Left lung (tissue), 10 donors: ENCODE results near the gene TMC5. TPM values are rescaled to one million over a fixed set of nuclear protein-coding genes. Genes with fewer than 3 reads are reported as not detected.

Source experiments
- ATAC-seq: fragments of 200-7000 bp; cut with Tn5 transposase; one replicate; pipeline ENCODE4 v1.9.1; 2020; ENCODE audit warnings: moderate library complexity
- DNase-seq, 4 donors: peaks; one replicate each; pipeline ENCODE4 v3.0.0-alpha.2; 2013 to 2020
- H3K27ac ChIP-seq, 2 donors: fragments of 200-600 bp; sonication (generic) in 1 of 2; one replicate each; pipeline versions ENCODE4 v1.5.0 to v1.8.0; 2020 to 2021
- H3K27me3 ChIP-seq, 2 donors: fragments of 200-600 bp; sonication (generic) in 1 of 2; one replicate each; pipeline versions ENCODE4 v1.5.0 to v1.8.0; 2020 to 2021
- H3K36me3 ChIP-seq, 2 donors: fragments of 200-600 bp; sonication (generic) in 1 of 2; one replicate each; pipeline versions ENCODE4 v1.5.0 to v1.8.0; 2020 to 2021
- H3K4me1 ChIP-seq, 2 donors: fragments of 200-600 bp; one replicate each; pipeline ENCODE4 v1.8.0; 2021
- H3K4me3 ChIP-seq, 2 donors: fragments of 200-600 bp; sonication (generic) in 1 of 2; one replicate each; pipeline versions ENCODE4 v1.5.0 to v1.8.0; 2020 to 2021; ENCODE audit warnings: mild to moderate bottlenecking in 1 of 2
- H3K9me3 ChIP-seq, 2 donors: fragments of 200-600 bp; sonication (generic) in 1 of 2; one replicate each; pipeline versions ENCODE4 v1.5.0 to v1.8.0; 2020 to 2021
- intact Hi-C, 2 donors: fragments of 100-400 bp; cut with DNase I; formaldehyde crosslinking; loops; one replicate each; pipeline versions ENCODE4 v1.11.2 to v1.14.2; 2022
- polyA plus RNA-seq, 6 donors: library from polyadenylated mRNA; unstranded; fragments of 120-200 nt; gene quantifications; one replicate each; pipeline ENCODE4 v1.2.1, GENCODE V29; 2013; ENCODE audit not compliant: insufficient read length in 6 of 6
- total RNA-seq, 2 donors: library from RNA; stranded (reverse); fragmentation: NEBNext Ultra II Directional; extraction: Animal tissue kit (Norgen Biotek cat#: 25700); gene quantifications; one replicate each; pipeline ENCODE4 v1.2.1, GENCODE V29; 2021
- TF ChIP-seq, protein P1 (sequence below), 2 donors: fragments of 200-600 bp; sonication (generic) in 1 of 2; IDR thresholded peaks; one replicate each; pipeline versions ENCODE4 v1.5.0 to v1.8.0; 2021; ENCODE audit warnings: antibody characterized with exemption in 2 of 2
- donor health status: DM: no; HTN: yes; CAD: no.
- donor health status: DM: no; HTN: no; CAD: no.

Gene TMC5
- total and polyA plus RNA-seq, 8 donors: 4.1 to 105 (median 8.4) TPM

DNA sequence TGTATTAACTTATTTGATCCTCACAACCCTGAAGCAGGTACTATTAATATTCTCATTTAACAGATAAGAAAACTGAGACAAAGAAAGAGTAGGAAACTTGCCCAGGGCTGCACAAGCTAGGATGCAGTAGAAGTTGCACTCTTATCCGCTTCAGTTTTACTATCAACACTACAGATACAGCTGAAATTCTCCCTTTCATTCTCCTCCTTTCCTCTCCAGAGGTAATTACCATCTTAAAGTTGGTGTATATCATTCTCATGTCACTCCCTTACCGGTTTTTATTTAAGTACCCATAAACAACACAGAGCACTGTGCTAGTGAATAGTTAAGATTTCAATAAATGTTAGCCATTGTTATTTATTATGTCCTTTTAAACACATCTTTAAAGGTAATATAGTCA is 100.7 kb downstream of the TMC5 start:
- Histone ChIP-seq H3K9me3 (no peaks in the 10 kb centered on the region), H3K4me3 (no peak overlapping the region), H3K27ac (no peak overlapping the region), H3K27me3 (no peaks in the 10 kb centered on the region), H3K36me3 (peaks cover 0 to 19% of the 10 kb centered on the region in 2 donors), H3K4me1 (peaks cover 20 to 78% of the 10 kb centered on the region in 2 donors)
- DNase-seq (no peak), ATAC-seq (no peak)
- TF ChIP-seq, protein P1, sequence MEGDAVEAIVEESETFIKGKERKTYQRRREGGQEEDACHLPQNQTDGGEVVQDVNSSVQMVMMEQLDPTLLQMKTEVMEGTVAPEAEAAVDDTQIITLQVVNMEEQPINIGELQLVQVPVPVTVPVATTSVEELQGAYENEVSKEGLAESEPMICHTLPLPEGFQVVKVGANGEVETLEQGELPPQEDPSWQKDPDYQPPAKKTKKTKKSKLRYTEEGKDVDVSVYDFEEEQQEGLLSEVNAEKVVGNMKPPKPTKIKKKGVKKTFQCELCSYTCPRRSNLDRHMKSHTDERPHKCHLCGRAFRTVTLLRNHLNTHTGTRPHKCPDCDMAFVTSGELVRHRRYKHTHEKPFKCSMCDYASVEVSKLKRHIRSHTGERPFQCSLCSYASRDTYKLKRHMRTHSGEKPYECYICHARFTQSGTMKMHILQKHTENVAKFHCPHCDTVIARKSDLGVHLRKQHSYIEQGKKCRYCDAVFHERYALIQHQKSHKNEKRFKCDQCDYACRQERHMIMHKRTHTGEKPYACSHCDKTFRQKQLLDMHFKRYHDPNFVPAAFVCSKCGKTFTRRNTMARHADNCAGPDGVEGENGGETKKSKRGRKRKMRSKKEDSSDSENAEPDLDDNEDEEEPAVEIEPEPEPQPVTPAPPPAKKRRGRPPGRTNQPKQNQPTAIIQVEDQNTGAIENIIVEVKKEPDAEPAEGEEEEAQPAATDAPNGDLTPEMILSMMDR (IDR thresholded peaks at IDR 0.05): no peak
- intact Hi-C loops: no loop called here

DNA sequence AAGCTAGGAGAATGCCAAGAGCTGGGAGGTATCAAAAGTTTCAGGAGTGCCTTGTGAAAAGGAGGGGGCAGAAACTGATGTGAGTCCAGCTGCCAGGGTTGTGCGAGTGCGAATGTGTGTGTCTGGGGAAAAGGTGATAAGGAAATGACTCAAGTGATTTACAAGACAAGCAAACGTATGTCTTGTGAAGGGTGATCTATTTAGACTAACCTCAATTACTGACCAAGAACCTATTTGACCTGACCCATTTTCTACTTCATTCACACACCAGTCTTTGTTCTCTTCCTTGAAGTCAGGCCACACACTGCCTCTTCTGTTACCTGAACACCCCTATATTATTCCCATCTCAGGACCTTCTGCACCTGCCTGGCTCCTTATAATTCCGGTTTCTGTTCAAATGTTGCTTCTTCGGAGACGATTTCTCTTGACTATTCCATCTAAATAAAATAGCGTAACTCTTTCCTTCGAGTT is 103.2 kb downstream of the TMC5 start:
- peak overlapping the region; percentile 93 to 98 for H3K4me3 ChIP-seq
- intact Hi-C loops: no loop called here
- DNase-seq (peak in 1 of 4 donors; percentile 11), ATAC-seq (peak; percentile 0)
- H3K27me3 ChIP-seq: no peaks in the 10 kb centered on the region
- H3K27ac ChIP-seq: peak overlapping the region; percentile 93 to 97
- TF ChIP-seq, protein P1 (IDR thresholded peaks at IDR 0.05): no peak
- peaks cover 0 to 9% of the 10 kb centered on the region in 2 donors for H3K36me3 ChIP-seq
- H3K9me3 ChIP-seq: no peaks in the 10 kb centered on the region
- H3K4me1 ChIP-seq: peaks cover 30 to 72% of the 10 kb centered on the region in 2 donors

DNA sequence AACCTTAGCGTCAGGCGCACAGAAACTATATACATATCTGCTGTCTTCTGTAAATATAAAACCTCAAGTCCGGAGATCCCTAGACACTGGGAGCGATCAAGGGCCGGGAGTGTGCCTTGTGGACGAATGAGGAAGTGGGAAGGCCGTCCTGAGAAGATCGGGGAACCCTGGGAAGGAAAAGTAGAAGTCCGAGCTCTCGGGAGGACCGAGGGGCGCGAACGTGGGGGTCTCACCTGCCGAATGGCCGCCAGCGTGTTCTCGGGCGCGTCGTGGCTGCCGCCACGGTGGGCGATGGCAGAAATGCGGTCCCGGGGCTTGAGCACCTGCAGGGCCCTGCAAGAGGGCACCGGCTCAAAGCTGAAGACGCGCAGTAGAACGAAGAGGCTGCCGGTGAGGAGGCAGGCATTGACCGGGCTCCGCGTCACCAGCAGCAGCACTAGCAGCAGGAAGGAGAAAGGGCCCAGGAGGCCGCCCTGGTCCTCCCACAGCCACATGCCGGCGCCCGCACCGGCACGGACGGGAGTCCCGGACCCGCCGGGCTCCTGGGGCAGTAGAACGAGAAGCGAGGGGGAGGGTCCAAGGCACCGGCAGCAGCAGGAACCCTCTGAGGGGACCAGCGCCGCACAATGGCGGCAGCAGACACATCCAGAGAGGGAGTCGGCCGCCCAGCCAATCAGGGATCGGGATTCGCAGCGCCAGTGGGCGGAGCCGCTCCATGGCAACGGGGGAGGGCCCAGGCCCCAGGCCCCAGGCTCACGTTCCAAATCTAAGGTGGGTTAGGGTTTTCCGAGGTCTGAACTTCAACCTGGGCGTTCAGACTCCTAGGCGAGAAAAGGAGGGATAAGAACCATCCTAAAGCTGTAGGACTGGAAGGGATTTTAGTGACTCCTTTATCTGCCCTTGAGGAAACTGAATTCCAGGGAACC is 104.1 kb downstream of the TMC5 start, which contains the start of gene GDE1:
TSS of gene GDE1 (minus strand) at position 628 of the 926 bp plus-strand sequence. CDS start at position 494, 134 bp downstream.
- intact Hi-C loops: no loop called here
- Histone ChIP-seq H3K36me3 (peaks cover 0 to under 1% of the 10 kb centered on the region in 2 donors), H3K27ac (peak within 1 kb of the TSS; percentile 93 to 97), H3K27me3 (no peaks in the 10 kb centered on the region), H3K4me1 (peaks cover 30 to 67% of the 10 kb centered on the region in 2 donors), H3K4me3 (peak within 1 kb of the TSS; percentile 93 to 98), H3K9me3 (no peaks in the 10 kb centered on the region)
- ATAC-seq: peak; percentile 84
- TF ChIP-seq, protein P1 (IDR thresholded peaks at IDR 0.05): peak in 1 of 2 donors; percentile 6
- DNase-seq: peak; percentile 88 to 99 (median 96)

DNA sequence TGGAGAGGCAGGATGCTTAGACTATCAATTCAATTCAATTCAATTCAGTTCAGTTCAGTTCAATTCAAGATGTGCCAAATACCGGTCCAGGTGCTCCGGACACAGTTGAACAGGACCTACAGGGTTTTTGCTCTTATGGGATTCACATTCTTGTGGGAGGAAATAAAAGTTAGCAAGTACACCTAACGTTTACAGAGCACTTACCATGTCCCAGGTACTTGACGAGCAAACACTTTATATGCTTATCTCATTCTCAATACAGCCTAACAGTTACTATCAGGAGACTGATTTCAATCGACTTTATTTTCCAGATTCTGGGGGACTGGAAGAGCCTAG is 104.7 kb downstream of the TMC5 start:
- DNase-seq (peak in 1 of 4 donors; percentile 42), ATAC-seq (peak; percentile 48)
- Histone ChIP-seq H3K27me3 (no peaks in the 10 kb centered on the region), H3K4me3 (peak overlapping the region in 1 of 2 donors; percentile 98), H3K36me3 (no peaks in the 10 kb centered on the region), H3K27ac (peak overlapping the region; percentile 93 to 97), H3K9me3 (no peaks in the 10 kb centered on the region), H3K4me1 (peaks cover 30 to 61% of the 10 kb centered on the region in 2 donors)
- intact Hi-C loops: no loop called here
- TF ChIP-seq, protein P1 (IDR thresholded peaks at IDR 0.05): no peak

DNA sequence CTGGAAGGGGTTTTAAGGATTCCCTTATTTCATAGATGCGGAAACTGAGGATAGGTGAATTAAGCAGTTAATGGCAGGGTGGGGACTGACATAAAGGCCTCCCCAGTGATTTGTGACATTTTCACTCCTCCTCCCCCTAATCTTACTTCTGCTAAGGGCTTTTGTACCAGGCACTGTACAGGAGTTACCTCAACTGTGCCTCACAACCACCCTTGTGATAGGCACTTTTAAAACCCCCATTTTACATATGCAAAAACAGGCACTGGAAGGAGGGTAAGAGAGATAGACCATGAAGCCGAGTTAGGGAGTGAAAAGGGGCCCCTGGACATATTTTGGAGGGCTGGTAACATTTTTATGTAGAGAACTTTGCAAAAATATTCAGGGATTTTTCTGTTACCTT is 105.1 kb downstream of the TMC5 start:
- Histone ChIP-seq H3K9me3 (no peaks in the 10 kb centered on the region), H3K36me3 (no peaks in the 10 kb centered on the region), H3K4me3 (no peak overlapping the region), H3K27ac (peak overlapping the region; percentile 93 to 97), H3K27me3 (no peaks in the 10 kb centered on the region), H3K4me1 (peaks cover 30 to 57% of the 10 kb centered on the region in 2 donors)
- intact Hi-C loops: no loop called here
- no peak for DNase-seq
- TF ChIP-seq, protein P1 (IDR thresholded peaks at IDR 0.05): no peak
- ATAC-seq: peak; percentile 1
